HG03025 (cell line): ENCODE results near the gene LEPROT.
"Not testable (repeated sequence)": the region's sequence is repeated elsewhere in the genome, so short reads cannot be mapped to it uniquely, and the experiment has no call there.

ENCODE experiments used
- ATAC-seq: cut with Tn5 transposase; IDR thresholded peaks from one replicate; pipeline ENCODE4 v1.9.1; 2021; ENCODE audit warnings: mild to moderate bottlenecking, moderate library complexity; ENCODE audit not compliant: unreplicated experiment, low FRiP score

Gene LEPROT, protein sequence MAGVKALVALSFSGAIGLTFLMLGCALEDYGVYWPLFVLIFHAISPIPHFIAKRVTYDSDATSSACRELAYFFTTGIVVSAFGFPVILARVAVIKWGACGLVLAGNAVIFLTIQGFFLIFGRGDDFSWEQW

GRCh38 chr1:65420590-65421350 lies at the start of gene LEPROT, which contains the start of gene LEPR:
Gene LEPROT (plus strand): TSS chr1:65420668. CDS start chr1:65420725, 57 bp downstream.
Gene LEPR (plus strand): TSS chr1:65420668. CDS start chr1:65565566, 144,898 bp downstream.
- peak; percentile 54 for ATAC-seq

GRCh38 chr1:65371544-65371943 lies 48.9 kb upstream of the LEPROT start:
- ATAC-seq = no peak

DNA sequence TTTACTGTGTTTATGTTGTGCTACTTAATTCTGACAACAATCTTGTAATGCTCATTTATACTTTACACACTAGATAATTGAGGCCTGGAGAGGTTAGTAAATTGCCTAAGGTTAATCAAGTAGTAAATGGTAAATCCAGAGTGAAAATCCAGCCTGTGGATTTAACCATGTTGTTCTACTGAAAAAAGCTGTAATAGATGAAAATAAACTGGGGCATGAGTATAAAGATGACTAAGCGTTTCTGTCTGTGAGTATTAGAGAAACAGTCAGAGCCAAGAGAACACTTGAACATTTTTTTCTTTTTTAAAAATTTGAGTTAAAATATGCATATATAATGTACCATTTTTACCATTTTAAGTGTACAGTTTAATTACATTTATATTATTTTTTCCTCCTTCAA lies 47.9 kb upstream of the LEPROT start:
- ATAC-seq = no peak

- no peak for ATAC-seq
Observed at GRCh38 chr1:65377496-65378246, 42.8 kb upstream of the LEPROT start.

- ATAC-seq = no peak
Observed at GRCh38 chr1:65378247-65378946, 42.1 kb upstream of the LEPROT start.

DNA sequence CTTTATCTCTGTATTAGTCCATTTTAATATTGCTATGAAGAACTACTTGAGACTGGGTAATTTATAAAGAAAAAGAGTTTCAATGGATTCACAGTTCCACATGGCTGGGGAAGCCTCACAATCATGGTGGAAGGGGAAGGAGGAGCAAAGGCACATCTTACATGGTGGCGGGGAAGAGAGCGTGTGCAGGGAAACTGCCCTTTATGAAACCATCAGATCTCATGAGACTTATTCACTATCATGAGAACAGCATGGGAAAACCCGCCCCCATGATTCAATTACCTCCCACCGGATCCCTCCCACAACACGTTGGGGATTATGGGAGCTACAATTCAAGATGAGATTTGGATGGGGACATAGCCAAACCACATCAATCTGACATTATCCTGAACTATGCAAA lies 36.0 kb upstream of the LEPROT start:
- ATAC-seq = not testable (repeated sequence)

DNA sequence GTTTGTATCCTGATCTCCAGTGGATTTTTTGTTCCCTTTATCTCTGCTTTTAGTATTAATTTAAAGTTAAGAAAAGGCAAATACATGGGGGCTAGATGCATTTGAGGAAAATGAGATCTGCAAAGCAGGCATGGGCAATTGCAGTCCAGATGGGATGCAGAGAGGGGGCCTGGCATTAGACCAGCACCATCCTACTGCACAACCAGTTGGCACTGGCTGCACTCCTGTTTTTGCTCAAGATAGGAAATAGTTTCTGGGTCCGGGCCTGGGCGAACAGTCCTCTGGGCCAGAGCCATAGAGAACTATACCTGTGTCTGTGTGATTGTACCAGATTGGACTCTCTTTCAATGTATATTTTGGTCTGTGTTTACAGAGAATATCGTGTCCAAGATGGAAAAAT lies 34.0 kb upstream of the LEPROT start:
- no peak for ATAC-seq

DNA sequence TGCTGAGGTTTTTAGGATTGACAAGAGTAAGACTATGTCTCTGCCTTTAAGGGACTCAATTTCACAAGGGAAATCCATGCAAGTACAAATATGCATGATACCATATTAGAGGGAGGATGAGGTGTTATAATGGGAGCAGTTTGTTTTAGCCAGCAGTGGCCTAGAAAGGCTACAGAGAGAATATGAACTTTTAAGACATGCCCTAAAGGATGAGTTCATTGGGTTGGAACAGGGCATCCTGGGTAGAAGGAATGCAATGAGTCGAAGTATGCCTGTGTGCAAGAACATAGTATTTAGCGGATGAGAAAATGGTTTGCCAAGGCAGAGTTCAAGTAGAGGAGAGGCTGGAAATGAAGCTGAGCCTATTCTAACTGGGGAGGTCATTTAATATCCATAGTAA lies 32.6 kb upstream of the LEPROT start:
- no peak for ATAC-seq

GRCh38 chr1:65388908-65389695 lies 31.4 kb upstream of the LEPROT start:
- no peak for ATAC-seq

DNA sequence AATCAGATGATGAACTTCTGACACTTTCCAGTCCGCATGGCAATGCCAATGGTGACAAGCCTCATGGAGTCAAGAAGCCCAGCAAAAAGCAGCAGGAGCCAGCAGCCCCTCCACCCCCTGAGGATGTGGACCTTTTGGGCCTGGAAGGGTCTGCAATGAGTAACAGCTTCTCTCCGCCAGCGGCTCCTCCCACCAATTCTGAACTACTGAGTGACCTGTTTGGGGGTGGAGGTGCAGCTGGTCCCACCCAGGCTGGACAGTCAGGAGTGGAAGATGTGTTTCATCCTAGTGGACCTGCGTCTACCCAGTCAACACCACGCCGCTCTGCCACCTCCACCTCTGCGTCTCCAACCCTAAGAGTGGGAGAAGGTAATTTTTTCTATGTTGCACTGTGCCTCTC lies 28.0 kb upstream of the LEPROT start:
- no peak for ATAC-seq

DNA sequence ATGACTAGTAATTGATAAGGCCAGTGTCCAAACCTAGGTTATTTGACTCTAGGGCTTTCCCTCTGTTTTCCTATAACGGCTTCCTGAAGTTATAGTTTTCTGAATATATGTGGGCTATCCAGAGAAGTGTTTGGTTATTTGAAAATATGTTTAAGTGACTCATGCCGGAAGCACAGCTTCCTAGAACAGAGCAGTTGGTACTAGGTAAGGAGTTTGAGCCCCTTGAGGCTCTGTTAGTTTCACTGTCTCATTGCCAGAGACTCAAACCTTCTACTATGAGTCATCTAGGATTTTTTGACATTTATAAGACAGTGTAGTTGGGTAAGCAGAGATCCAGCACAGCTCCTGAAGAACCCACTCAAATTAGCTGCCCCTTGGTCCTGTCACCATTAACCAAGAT lies 27.1 kb upstream of the LEPROT start:
- peak; percentile 78 for ATAC-seq

DNA sequence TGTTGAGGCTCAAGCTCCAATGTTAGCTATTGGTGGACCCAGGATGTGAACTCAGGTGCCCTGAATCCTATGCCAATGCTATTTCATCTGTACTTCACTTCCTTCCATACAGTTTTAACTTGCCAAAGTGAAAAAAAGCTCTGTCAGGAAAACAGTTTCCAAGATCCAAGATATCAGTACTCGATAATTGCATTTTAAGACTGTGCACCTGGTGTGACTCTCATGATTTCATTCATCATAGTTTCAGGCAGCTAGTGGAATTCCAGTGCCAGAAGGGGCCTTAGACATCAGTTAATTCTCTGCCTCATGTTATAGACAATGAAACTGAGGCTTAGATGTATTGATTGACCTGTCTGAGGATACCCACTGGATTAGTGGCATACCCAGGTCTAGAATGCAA lies 26.5 kb upstream of the LEPROT start:
- no peak for ATAC-seq

DNA sequence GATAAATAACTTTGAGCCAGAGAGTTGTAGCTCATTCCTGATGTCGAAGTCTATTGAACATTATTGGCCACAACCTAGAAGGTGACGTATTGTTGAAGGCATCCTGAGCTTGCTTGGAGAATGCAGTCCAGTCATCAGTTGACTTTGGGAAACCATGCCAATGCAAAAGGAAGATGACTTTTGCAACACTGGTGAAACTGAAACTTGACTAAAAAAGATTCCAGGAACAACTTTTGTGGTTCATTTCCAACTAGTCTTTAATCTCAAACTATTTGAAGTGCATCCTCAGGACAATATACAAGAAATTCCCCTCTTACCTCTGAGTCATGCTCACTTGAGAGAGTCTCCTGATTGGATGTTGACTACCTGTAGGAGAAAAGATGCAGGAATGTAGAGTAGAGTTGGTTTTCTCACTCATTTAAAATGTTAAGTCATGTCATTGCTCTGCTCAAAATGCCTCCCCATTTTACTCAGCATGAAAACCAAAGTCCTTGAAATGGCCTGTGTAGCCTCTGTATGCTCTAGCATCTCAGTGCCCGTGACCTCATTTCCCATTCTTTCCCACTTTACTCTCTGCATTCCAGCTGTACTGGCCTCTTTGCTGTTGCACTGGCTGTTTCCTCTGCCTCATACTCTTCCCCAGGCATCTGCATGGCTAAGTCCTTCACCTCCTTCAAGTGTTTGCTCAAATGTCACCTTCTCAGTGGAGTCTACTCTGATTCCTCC lies 24.4 kb upstream of the LEPROT start:
- ATAC-seq = no peak

DNA sequence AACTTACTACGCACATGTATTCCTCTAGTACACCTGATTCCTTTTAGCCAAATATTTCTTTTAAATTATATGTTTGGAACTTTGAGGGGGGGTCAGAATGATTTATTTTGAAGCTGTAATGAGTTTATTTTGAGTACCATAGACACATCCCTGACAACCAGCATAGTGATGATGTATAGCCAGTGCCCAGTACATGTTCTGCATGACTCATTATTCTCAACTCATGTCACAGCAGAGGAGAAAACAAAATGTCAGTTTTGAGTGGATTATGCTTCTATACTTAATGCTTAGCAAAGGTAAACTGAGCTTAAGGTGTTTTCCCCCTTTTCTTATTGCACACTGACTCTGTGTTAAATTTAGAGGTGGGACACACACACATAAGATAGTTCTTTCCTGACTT lies 22.4 kb upstream of the LEPROT start:
- ATAC-seq = no peak

DNA sequence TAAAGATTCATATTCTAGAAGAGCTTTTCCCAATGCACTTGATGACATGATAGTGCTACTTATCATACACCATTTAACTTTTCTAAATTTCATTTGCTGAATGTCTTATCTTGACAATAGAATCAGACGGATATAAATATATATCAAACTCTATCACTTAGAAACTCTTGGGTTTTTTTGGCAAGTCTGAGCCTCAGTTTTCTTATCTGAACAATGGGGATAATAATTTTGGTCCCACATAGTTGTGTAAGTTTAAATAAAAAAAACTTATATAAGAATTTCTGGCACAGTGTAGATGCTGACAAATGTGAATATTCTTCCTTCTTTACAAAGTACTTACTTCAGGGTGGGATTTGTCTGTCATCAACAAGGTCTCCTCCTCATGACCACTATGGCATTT lies 21.5 kb upstream of the LEPROT start:
- ATAC-seq = no peak

DNA sequence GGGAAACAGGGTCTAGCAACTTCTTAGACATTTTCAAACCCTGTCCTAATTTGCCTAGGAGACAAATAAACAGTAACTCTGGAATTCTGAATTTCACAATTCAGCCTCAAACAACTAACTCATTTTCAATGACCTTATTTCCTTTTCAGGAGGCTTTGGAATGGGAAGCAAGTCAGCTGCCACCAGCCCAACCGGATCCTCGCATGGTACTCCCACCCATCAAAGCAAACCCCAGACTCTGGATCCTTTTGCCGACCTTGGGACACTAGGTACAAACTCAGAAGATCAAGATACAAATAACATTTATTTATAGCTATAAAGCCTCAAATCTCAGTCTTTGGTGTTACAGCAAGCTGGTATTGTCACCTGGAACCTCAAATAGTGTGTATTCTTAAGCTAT lies 18.9 kb upstream of the LEPROT start:
- ATAC-seq = no peak

DNA sequence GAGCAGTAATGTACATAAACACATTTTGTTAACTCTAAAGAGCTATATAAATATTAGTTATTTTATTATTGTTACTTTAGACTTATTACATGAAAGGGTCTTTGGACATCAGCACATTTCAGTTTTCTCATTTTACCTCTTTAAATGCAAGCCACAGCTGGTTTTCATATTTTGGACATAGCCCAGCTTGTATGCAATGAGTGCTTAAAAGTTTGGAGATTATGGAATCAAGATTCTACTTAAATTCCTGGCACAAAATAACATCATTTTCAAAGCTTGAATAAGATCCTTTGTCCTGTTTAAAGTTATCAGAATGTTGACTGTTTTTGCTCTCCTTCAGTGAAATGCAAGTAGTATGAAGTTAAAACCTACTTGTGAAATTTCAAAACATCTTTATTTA lies 15.5 kb upstream of the LEPROT start:
- ATAC-seq = no peak

DNA sequence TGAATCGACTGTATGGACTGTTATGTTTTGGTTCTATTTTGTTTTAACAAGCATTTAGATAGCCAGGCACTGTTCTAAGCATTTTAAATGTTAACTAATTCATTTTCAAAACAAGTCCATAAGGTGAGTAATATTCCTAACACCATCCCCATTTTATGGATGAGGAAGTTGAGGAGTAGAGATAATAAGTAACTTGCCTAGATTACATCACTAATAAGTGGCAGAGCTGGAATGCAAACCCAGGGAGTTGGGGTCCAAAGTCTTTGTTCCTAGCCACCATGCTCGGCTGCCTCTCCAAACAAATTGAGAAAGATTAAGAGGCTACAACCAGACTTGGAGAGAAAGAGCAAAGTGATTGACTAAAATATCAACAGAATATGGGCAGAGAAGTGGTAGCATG lies 12.6 kb upstream of the LEPROT start:
- ATAC-seq = no peak

- no peak for ATAC-seq
Observed at GRCh38 chr1:65409314-65409713, 11.2 kb upstream of the LEPROT start.
